H9 (cell line): Measurements from ENCODE around the gene SDK2. TPM values are rescaled to one million over a fixed set of nuclear protein-coding genes. Genes with fewer than 3 reads are reported as not detected.

Experiments used
- DNase-seq: peaks from one replicate; pipeline ENCODE4 v3.0.0-alpha.2; 2017
- H2AFZ ChIP-seq: one replicate; pipeline ENCODE4 v1.6.1; 2013; ENCODE audit warnings: mild to moderate bottlenecking, low read length, control low read depth, moderate library complexity
- H2AK5ac ChIP-seq: 2 replicates; pipeline ENCODE4 v1.6.1; 2013; ENCODE audit warnings: low read length, control low read depth, mixed read lengths; ENCODE audit not compliant: insufficient read length
- H2BK120ac ChIP-seq: one replicate; pipeline ENCODE4 v1.6.1; 2013; ENCODE audit warnings: low read depth, mild to moderate bottlenecking, low read length, control low read depth, inconsistent platforms; ENCODE audit not compliant: poor library complexity, severe bottlenecking
- H2BK12ac ChIP-seq: 2 replicates; pipeline ENCODE4 v1.6.1; 2013; ENCODE audit warnings: low read length, control low read depth, mixed read lengths, low read depth; ENCODE audit not compliant: insufficient read length
- H2BK15ac ChIP-seq: 2 replicates; pipeline ENCODE4 v1.6.1; 2013; ENCODE audit warnings: low read depth, low read length, control low read depth
- H2BK20ac ChIP-seq: one replicate; pipeline ENCODE4 v1.6.1; 2013; ENCODE audit warnings: low read depth, mild to moderate bottlenecking, low read length, control low read depth, inconsistent platforms; ENCODE audit not compliant: poor library complexity, severe bottlenecking
- H2BK5ac ChIP-seq: 2 replicates; pipeline ENCODE4 v1.6.1; 2013; ENCODE audit warnings: low read length, control low read depth, mixed read lengths; ENCODE audit not compliant: insufficient read length
- H3K14ac ChIP-seq: 2 replicates; pipeline ENCODE4 v1.6.1; 2013; ENCODE audit warnings: low read length, control low read depth; ENCODE audit not compliant: insufficient read depth
- H3K18ac ChIP-seq: 2 replicates; pipeline ENCODE4 v1.6.1; 2013; ENCODE audit warnings: low read depth, mild to moderate bottlenecking, mixed read lengths, low read length, control low read depth; ENCODE audit not compliant: insufficient read length
- H3K23ac ChIP-seq: 2 replicates; pipeline ENCODE4 v1.6.1; 2013; ENCODE audit warnings: low read length, control low read depth, mixed read lengths, low read depth; ENCODE audit not compliant: insufficient read length
- H3K23me2 ChIP-seq: 2 replicates; pipeline ENCODE4 v1.6.1; 2013; ENCODE audit warnings: low read depth, mild to moderate bottlenecking, mixed read lengths, low read length, control low read depth; ENCODE audit not compliant: insufficient read length, poor library complexity, severe bottlenecking
- H3K27ac ChIP-seq: 2 replicates; pipeline ENCODE4 v1.5.1; 2013; ENCODE audit warnings: low read length, control low read depth, mixed read lengths, low read depth; ENCODE audit not compliant: insufficient read length
- H3K27me3 ChIP-seq: 2 replicates; pipeline ENCODE4 v1.6.1; 2013; ENCODE audit warnings: low read length, control low read depth, inconsistent platforms; ENCODE audit not compliant: insufficient read depth
- H3K4ac ChIP-seq: 2 replicates; pipeline ENCODE4 v1.6.1; 2013; ENCODE audit warnings: low read depth, mild to moderate bottlenecking, control low read depth, inconsistent platforms, low read length, moderate library complexity
- H3K4me1 ChIP-seq: 2 replicates; pipeline ENCODE4 v1.6.1; 2013; ENCODE audit warnings: low read length, control low read depth, inconsistent platforms; ENCODE audit not compliant: insufficient read depth
- H3K4me2 ChIP-seq: 2 replicates; pipeline ENCODE4 v1.6.1; 2013; ENCODE audit warnings: low read length, control low read depth, mixed read lengths; ENCODE audit not compliant: insufficient read length, insufficient read depth
- H3K56ac ChIP-seq: 2 replicates; pipeline ENCODE4 v1.6.1; 2013; ENCODE audit warnings: low read depth, mild to moderate bottlenecking, mixed read lengths, low read length, control low read depth; ENCODE audit not compliant: insufficient read length
- H3K79me1 ChIP-seq: 2 replicates; pipeline ENCODE4 v1.6.1; 2013; ENCODE audit warnings: low read depth, mild to moderate bottlenecking, moderate library complexity, low read length, control low read depth, inconsistent platforms; ENCODE audit not compliant: insufficient read depth, poor library complexity, severe bottlenecking
- H3K79me2 ChIP-seq: 2 replicates; pipeline ENCODE4 v1.6.1; 2013; ENCODE audit warnings: low read length, control low read depth, inconsistent platforms; ENCODE audit not compliant: insufficient read depth
- H3K9ac ChIP-seq: 2 replicates; pipeline ENCODE4 v1.6.1; 2013; ENCODE audit warnings: low read length, control low read depth, mixed read lengths; ENCODE audit not compliant: insufficient read length; ENCODE audit errors: extremely low read depth
- H3K9me3 ChIP-seq: one replicate; pipeline ENCODE4 v1.6.1; 2013; ENCODE audit warnings: low read depth, low read length, inconsistent platforms; ENCODE audit not compliant: control insufficient read depth
- H3T11ph ChIP-seq: one replicate; pipeline ENCODE4 v1.6.1; 2013; ENCODE audit warnings: mild to moderate bottlenecking, low read length, control low read depth, inconsistent platforms
- H4K20me1 ChIP-seq: one replicate; pipeline ENCODE4 v1.6.1; 2013; ENCODE audit not compliant: control insufficient read depth, insufficient read length, insufficient read depth
- H4K5ac ChIP-seq: 2 replicates; pipeline ENCODE4 v1.6.1; 2013; ENCODE audit warnings: low read depth, mild to moderate bottlenecking, mixed read lengths, low read length, control low read depth; ENCODE audit not compliant: insufficient read length
- H4K8ac ChIP-seq: replicated peaks from 2 replicates; pipeline ENCODE4 v1.6.1; 2013; ENCODE audit warnings: low read length, control low read depth, mixed read lengths, low read depth; ENCODE audit not compliant: insufficient read length
- H4K91ac ChIP-seq: 2 replicates; pipeline ENCODE4 v1.6.1; 2013; ENCODE audit warnings: low read depth, mild to moderate bottlenecking, moderate library complexity, mixed read lengths, low read length, control low read depth; ENCODE audit not compliant: insufficient read length
- H3K27ac Mint-ChIP-seq, 3 experiments: 2 replicates in 2 of 3; 3 replicates in 1 of 3; pipeline ENCODE4 v1.8.0; 2020 to 2021; ENCODE audit warnings: mixed read lengths in 3 of 3, mild to moderate bottlenecking in 1 of 3, moderate library complexity in 1 of 3
- H3K27me3 Mint-ChIP-seq: 2 replicates; pipeline ENCODE4 v1.8.0; 2021; ENCODE audit warnings: low read depth, mild to moderate bottlenecking, moderate library complexity, mixed read lengths
- H3K36me3 Mint-ChIP-seq, 3 experiments: 2 replicates in 2 of 3; 3 replicates in 1 of 3; pipeline ENCODE4 v1.8.0; 2020 to 2021; ENCODE audit warnings: low read depth in 3 of 3, mixed read lengths in 3 of 3; ENCODE audit not compliant: insufficient read depth in 1 of 3
- H3K4me1 Mint-ChIP-seq, 2 experiments: 2 replicates each; pipeline ENCODE4 v1.8.0; 2020; ENCODE audit warnings: mixed read lengths in 2 of 2
- H3K4me3 Mint-ChIP-seq, 2 experiments: 2 replicates in 1 of 2; 3 replicates in 1 of 2; pipeline ENCODE4 v1.8.0; 2020 to 2021; ENCODE audit warnings: mild to moderate bottlenecking in 2 of 2, mixed read lengths in 2 of 2, moderate library complexity in 1 of 2
- H3K9me3 Mint-ChIP-seq, 2 experiments: 2 replicates in 1 of 2; 3 replicates in 1 of 2; pipeline ENCODE4 v1.8.0; 2020; ENCODE audit warnings: mild to moderate bottlenecking in 2 of 2, mixed read lengths in 2 of 2, moderate library complexity in 1 of 2
- WGBS: extraction: QIAGEN DNeasy Blood & Tissue Kit; methylation state at CpG from one replicate; pipeline ENCODE4 v1.1.7; 2013; ENCODE audit warnings: missing lambda C conversion rate, low lambda C conversion rate, mixed read lengths; ENCODE audit not compliant: insufficient read length; ENCODE audit errors: extremely low coverage; 5-methylcytosine and 5-hydroxymethylcytosine counted together
- total RNA-seq: library from RNA; stranded (reverse); gene quantifications from 2 replicates; pipeline ENCODE4 v1.2.1, GENCODE V29; 2021
- TF ChIP-seq, protein P1 (sequence below): fragments of 200-600 bp; sonication (generic); conservative IDR thresholded peaks from 3 replicates; pipeline ENCODE4 v1.8.0; 2021; ENCODE audit warnings: antibody characterized with exemption, mild to moderate bottlenecking

SDK2 gene
- total RNA-seq, 1 experiment from 2014 or later = 9.1 TPM

DNA sequence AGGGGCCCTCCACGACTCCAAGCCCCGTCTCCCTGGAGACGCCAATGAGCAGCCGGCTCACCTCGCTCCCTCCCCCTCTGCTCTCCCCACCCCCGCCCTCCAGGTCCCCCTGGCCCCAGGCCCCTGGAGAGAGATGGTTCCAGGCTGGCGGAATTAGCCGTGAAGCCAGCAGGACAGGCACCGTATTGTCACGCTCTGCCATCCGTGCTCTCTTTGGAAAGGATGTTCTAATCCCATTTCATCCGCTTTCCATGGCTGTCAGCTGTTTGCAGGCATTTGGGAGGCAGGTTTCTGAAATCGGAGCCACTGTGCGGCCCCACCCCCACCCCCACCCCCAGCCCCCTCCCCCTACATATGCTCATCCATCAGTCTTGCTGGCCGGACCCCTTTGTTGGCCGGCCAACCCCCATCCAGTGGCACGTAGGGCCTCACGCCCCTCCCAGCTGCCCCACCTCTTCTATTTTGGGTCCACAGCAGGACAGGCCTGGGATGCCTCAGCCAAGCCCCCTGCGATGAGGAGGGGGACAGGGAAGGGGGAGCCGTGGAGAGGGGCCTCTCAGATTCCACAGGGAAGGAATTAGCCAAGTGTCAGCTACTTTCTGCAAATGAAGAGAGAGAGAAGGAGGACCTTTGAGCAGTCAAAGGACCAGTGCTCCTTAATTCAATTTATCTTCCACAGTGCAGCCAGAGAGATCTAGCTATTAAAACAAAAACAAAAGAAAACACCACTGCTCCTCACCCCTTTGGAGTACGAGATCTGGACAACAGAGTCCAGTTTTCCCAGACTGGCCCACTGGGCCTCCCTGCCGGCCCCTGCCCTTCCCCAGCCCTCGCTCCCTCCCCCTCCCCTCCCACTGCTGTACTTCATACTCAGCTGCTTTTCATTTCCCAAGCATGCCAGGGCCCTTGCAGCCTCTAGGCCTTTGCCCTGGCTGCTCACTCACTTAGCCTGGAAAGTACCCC is 30.7 kb downstream of the SDK2 start:
- peaks cover 64 to 75% of the 10 kb centered on the region in 2 experiments for H3K4me1 Mint-ChIP-seq
- H3K9me3 Mint-ChIP-seq = peaks cover 4% of the 10 kb centered on the region in 2 experiments; a peak in 3 of 5 replicates
- H3K18ac ChIP-seq = peak overlapping the region; percentile 32
- no peak overlapping the region for H4K91ac ChIP-seq
- peak overlapping the region; percentile 91 to 97 (median 93) for H3K27ac Mint-ChIP-seq
- no peaks in the 10 kb centered on the region for H3K27me3 ChIP-seq
- peaks cover 3 to 12% (median 3%) of the 10 kb centered on the region in 3 experiments; a peak in 4 of 7 replicates for H3K36me3 Mint-ChIP-seq
- no CpG with 5 or more reads among the region's 23 CpGs for WGBS
- peaks cover 2% of the 10 kb centered on the region for H4K20me1 ChIP-seq
- H3K14ac ChIP-seq = peak overlapping the region; percentile 74; the same call in 1 of the 2 replicates
- no peaks in the 10 kb centered on the region for H3K79me1 ChIP-seq
- peak; percentile 97 for DNase-seq
- H2BK20ac ChIP-seq = no peak overlapping the region
- H4K8ac ChIP-seq = no peak overlapping the region
- H2BK15ac ChIP-seq = no peak overlapping the region
- H3K79me2 ChIP-seq = no peaks in the 10 kb centered on the region
- no peak overlapping the region for H2BK5ac ChIP-seq
- H3K56ac ChIP-seq = no peak overlapping the region
- H2BK12ac ChIP-seq = no peak overlapping the region
- peak overlapping the region; percentile 57 to 72 for H3K4me3 Mint-ChIP-seq
- H3K27me3 Mint-ChIP-seq = peaks cover 2% of the 10 kb centered on the region; the same call in 1 of the 2 replicates
- no peak overlapping the region for H4K5ac ChIP-seq
- no peak overlapping the region for H2BK120ac ChIP-seq
- no peak overlapping the region for H3K27ac ChIP-seq
- H3K4me1 ChIP-seq = peaks cover 12% of the 10 kb centered on the region
- no peaks in the 10 kb centered on the region for H3K9me3 ChIP-seq
- no peak overlapping the region for H2AK5ac ChIP-seq
- H3K9ac ChIP-seq = no peak overlapping the region
- H3K4ac ChIP-seq = no peak overlapping the region
- H3K23ac ChIP-seq = no peak overlapping the region
- H3K4me2 ChIP-seq = peak overlapping the region; percentile 63
- no peaks in the 10 kb centered on the region for H3K23me2 ChIP-seq
- no peak overlapping the region for H2AFZ ChIP-seq
- TF ChIP-seq, protein P1, sequence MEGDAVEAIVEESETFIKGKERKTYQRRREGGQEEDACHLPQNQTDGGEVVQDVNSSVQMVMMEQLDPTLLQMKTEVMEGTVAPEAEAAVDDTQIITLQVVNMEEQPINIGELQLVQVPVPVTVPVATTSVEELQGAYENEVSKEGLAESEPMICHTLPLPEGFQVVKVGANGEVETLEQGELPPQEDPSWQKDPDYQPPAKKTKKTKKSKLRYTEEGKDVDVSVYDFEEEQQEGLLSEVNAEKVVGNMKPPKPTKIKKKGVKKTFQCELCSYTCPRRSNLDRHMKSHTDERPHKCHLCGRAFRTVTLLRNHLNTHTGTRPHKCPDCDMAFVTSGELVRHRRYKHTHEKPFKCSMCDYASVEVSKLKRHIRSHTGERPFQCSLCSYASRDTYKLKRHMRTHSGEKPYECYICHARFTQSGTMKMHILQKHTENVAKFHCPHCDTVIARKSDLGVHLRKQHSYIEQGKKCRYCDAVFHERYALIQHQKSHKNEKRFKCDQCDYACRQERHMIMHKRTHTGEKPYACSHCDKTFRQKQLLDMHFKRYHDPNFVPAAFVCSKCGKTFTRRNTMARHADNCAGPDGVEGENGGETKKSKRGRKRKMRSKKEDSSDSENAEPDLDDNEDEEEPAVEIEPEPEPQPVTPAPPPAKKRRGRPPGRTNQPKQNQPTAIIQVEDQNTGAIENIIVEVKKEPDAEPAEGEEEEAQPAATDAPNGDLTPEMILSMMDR = no peak
- no peak overlapping the region for H3T11ph ChIP-seq
